CD4-positive, alpha-beta T cell treated with Interleukin-6 for 4 hours (primary cell): ENCODE data around the gene MYBPC3.

Experiments used
- DNase-seq: peaks from one replicate; pipeline ENCODE4 v3.0.0-alpha.2; 2020; ENCODE audit warnings: mixed read lengths

Gene MYBPC3

GRCh38 chr11:47314992-47315391 is 37.5 kb downstream of the MYBPC3 start:
- DNase-seq = no peak

GRCh38 chr11:47308050-47308823 is 44.3 kb downstream of the MYBPC3 start:
- no peak for DNase-seq

- no peak for DNase-seq
Measured at GRCh38 chr11:47306484-47306844, 46.0 kb downstream of the MYBPC3 start.

- DNase-seq = no peak
Measured at GRCh38 chr11:47305734-47306483, 46.6 kb downstream of the MYBPC3 start.

GRCh38 chr11:47302853-47303252 is 49.6 kb downstream of the MYBPC3 start:
- DNase-seq = no peak

- no peak for DNase-seq
Measured at GRCh38 chr11:47299078-47299477, 53.4 kb downstream of the MYBPC3 start.

- DNase-seq = no peak
Measured at GRCh38 chr11:47296045-47296444, 56.5 kb downstream of the MYBPC3 start.

GRCh38 chr11:47295385-47295784 is 57.1 kb downstream of the MYBPC3 start:
- no peak for DNase-seq

GRCh38 chr11:47289856-47290255 is 62.6 kb downstream of the MYBPC3 start:
- DNase-seq = no peak

GRCh38 chr11:47288066-47288465 is 64.4 kb downstream of the MYBPC3 start:
- DNase-seq = no peak

GRCh38 chr11:47285969-47286770 is 66.3 kb downstream of the MYBPC3 start:
- DNase-seq = no peak

- DNase-seq = no peak
Measured at GRCh38 chr11:47284151-47284550, 68.4 kb downstream of the MYBPC3 start.

GRCh38 chr11:47282462-47282861 is 70.0 kb downstream of the MYBPC3 start:
- DNase-seq = no peak
